Large intestine (tissue), 3 donors: Measurements from ENCODE around the gene HMCN2. TPM values are rescaled to one million over a fixed set of nuclear protein-coding genes. Genes with fewer than 3 reads are reported as not detected.
A peak's percentile ranks its signal among the peaks of the same experiment; 100 is the strongest.

Experiments
- DNase-seq, 2 donors: peaks; one replicate each; pipeline versions ENCODE4 v3.0.0 to v3.0.0-alpha.2; 2013
- H3K27ac ChIP-seq: one replicate; pipeline ENCODE4 v1.5.1; 2013; ENCODE audit warnings: low read length
- H3K27me3 ChIP-seq: 2 replicates; pipeline ENCODE4 v1.6.1; 2013; ENCODE audit warnings: low read length; ENCODE audit not compliant: control insufficient read depth, insufficient read depth
- H3K36me3 ChIP-seq: 2 replicates; pipeline ENCODE4 v1.6.1; 2013; ENCODE audit warnings: low read length; ENCODE audit not compliant: control insufficient read depth, insufficient read depth
- H3K4me1 ChIP-seq: one replicate; pipeline ENCODE4 v1.6.1; 2013; ENCODE audit warnings: low read length; ENCODE audit not compliant: control insufficient read depth, insufficient read depth
- H3K4me3 ChIP-seq: one replicate; pipeline ENCODE4 v1.5.1; 2013; ENCODE audit warnings: low read length
- H3K9me3 ChIP-seq: one replicate; pipeline ENCODE4 v1.6.1; 2013; ENCODE audit warnings: mild to moderate bottlenecking, low read depth, low read length, moderate library complexity; ENCODE audit not compliant: control insufficient read depth
- whole genome bisulfite sequencing: methylation state at CpG from one replicate; pipeline ENCODE4 v1.1.5; 2013; ENCODE audit warnings: low lambda C conversion rate; ENCODE audit not compliant: insufficient coverage; 5-methylcytosine and 5-hydroxymethylcytosine counted together
- polyA plus RNA-seq: library from polyadenylated mRNA; unstranded; fragments of 120-200 nt; gene quantifications from one replicate; pipeline ENCODE4 v1.2.1, GENCODE V29; 2013

Gene HMCN2
- polyA plus RNA-seq, 1 donor = 20.0 TPM

- Histone ChIP-seq H3K9me3 (no peaks in the 10 kb centered on the region), H3K36me3 (no peaks in the 10 kb centered on the region), H3K27me3 (peaks cover 3% of the 10 kb centered on the region), H3K4me1 (peaks cover 3% of the 10 kb centered on the region), H3K4me3 (no peak overlapping the region), H3K27ac (no peak overlapping the region)
- no peak for DNase-seq
- WGBS = no CpG with 5 or more reads among the region's 5 CpGs
These were observed 35.2 kb downstream of the HMCN2 start for GRCh38 chr9:130300739-130301138.

DNA sequence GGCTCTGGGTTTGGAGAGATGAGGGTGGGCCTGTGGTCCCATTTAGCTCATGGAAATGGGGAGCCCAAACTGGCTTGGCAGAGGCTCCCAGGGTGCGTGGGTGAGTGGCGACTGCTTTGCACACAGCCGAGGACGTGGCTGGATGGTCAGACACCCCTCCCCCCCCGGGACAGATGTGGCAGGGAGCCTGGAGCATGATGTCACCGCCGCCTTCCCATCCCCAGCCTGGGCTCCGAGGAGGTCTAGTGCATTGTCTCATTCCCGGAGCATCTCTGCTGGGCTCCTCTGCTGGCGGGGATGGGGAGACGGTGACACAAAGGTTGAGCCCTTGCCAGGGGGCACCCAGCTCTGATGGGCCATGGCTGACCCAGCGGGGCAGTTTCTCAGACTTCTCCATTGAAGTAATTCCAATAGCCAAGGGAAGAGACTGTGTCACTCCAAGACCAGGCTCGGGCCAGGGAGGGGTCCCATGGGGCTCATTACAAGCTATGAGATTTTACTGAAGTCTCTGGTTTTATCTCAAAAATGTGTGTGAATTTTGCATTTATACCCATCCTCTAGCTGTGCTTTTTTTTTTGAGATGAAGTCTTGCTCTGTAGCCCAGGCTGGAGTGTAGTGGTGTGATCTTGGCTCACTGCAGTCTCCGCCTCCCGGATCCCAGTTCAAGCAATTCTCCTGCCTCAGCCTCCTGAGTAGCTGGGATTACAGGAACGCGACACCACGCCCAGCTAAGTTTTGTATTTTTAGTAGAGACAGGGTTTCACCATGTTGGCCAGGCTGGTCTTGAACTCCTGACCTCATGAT, 36.1 kb downstream of the HMCN2 start:
- WGBS = no CpG with 5 or more reads among the region's 18 CpGs
- H3K4me1 ChIP-seq = peaks cover 3% of the 10 kb centered on the region
- no peak overlapping the region for H3K4me3 ChIP-seq
- no peaks in the 10 kb centered on the region for H3K36me3 ChIP-seq
- DNase-seq = peak in 1 of 2 donors; percentile 35
- no peaks in the 10 kb centered on the region for H3K9me3 ChIP-seq
- H3K27ac ChIP-seq = no peak overlapping the region
- H3K27me3 ChIP-seq = peaks cover 3% of the 10 kb centered on the region

GRCh38 chr9:130302785-130303612, 37.4 kb downstream of the HMCN2 start:
- DNase-seq = no peak
- no peak overlapping the region for H3K27ac ChIP-seq
- WGBS = no CpG with 5 or more reads among the region's 23 CpGs
- H3K27me3 ChIP-seq = peaks cover 3% of the 10 kb centered on the region
- no peak overlapping the region for H3K4me3 ChIP-seq
- H3K4me1 ChIP-seq = peaks cover 3% of the 10 kb centered on the region
- H3K9me3 ChIP-seq = no peaks in the 10 kb centered on the region
- no peaks in the 10 kb centered on the region for H3K36me3 ChIP-seq

GRCh38 chr9:130303613-130304055, 38.1 kb downstream of the HMCN2 start:
- no CpG with 5 or more reads among the region's 17 CpGs for WGBS
- peaks cover 3% of the 10 kb centered on the region for H3K27me3 ChIP-seq
- H3K4me3 ChIP-seq = no peak overlapping the region
- H3K36me3 ChIP-seq = no peaks in the 10 kb centered on the region
- no peak for DNase-seq
- H3K4me1 ChIP-seq = peaks cover 3% of the 10 kb centered on the region
- no peaks in the 10 kb centered on the region for H3K9me3 ChIP-seq
- H3K27ac ChIP-seq = no peak overlapping the region

GRCh38 chr9:130304116-130304515, 38.6 kb downstream of the HMCN2 start:
- Histone ChIP-seq H3K4me3 (no peak overlapping the region), H3K4me1 (peaks cover 3% of the 10 kb centered on the region), H3K27me3 (peaks cover 3% of the 10 kb centered on the region), H3K36me3 (no peaks in the 10 kb centered on the region), H3K27ac (no peak overlapping the region), H3K9me3 (no peaks in the 10 kb centered on the region)
- WGBS = no CpG with 5 or more reads among the region's 7 CpGs
- DNase-seq = no peak

- DNase-seq = no peak
- H3K27ac ChIP-seq = no peak overlapping the region
- no CpG with 5 or more reads among the region's 19 CpGs for WGBS
- no peak overlapping the region for H3K4me3 ChIP-seq
- H3K9me3 ChIP-seq = no peaks in the 10 kb centered on the region
- H3K4me1 ChIP-seq = peaks cover 3% of the 10 kb centered on the region
- H3K36me3 ChIP-seq = no peaks in the 10 kb centered on the region
- peaks cover 3% of the 10 kb centered on the region for H3K27me3 ChIP-seq
These were observed 39.1 kb downstream of the HMCN2 start for GRCh38 chr9:130304643-130305042.

- Histone ChIP-seq H3K4me1 (peaks cover 3% of the 10 kb centered on the region), H3K27ac (no peak overlapping the region), H3K27me3 (peaks cover 3% of the 10 kb centered on the region), H3K4me3 (no peak overlapping the region), H3K9me3 (no peaks in the 10 kb centered on the region), H3K36me3 (no peaks in the 10 kb centered on the region)
- no CpG with 5 or more reads among the region's 4 CpGs for WGBS
- DNase-seq = no peak
These were observed 39.8 kb downstream of the HMCN2 start for GRCh38 chr9:130305381-130305780.

DNA sequence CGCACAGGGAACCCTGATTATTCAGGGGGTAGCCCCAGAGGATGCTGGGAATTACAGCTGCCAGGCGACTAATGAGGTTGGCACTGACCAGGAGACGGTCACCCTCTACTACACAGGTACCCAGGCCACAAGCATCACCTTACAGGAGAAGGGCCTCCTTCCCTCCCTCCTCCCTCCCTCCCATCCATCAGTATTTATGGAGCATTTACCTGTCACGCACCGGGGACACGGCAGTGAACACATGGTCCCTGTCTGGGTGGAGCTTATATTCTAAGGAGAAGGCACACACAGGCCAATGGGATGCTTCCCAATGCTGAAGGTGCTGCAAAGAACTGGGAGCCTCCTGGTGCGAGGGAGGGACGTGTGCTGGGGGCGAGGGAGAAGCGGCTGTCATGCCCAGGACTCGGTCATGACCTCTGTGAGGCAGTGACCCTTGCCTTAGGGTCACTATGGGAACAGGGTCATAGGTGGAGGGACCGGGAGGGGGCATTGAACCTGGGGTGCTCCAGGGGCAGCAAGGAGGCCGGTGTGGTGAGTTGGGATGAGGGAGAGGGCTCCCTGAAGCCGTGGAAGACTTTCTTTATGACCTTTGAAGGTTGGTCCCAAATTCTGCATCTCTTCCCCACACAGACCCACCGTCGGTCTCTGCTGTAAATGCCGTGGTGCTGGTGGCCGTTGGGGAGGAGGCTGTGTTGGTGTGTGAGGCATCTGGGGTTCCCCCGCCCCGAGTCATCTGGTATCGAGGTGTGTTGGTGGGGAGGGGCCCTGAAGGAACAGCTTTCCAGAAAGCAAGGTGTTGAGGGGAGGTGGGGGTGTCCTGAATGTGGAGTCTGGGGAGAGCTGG, 41.5 kb downstream of the HMCN2 start:
- 60% methylated on average over 1 of the region's 21 CpGs for WGBS
- Histone ChIP-seq H3K27ac (no peak overlapping the region), H3K4me1 (peaks cover 3% of the 10 kb centered on the region), H3K9me3 (no peaks in the 10 kb centered on the region), H3K36me3 (no peaks in the 10 kb centered on the region), H3K4me3 (no peak overlapping the region), H3K27me3 (peaks cover 3% of the 10 kb centered on the region)
- DNase-seq = no peak

GRCh38 chr9:130307667-130307943, 42.0 kb downstream of the HMCN2 start:
- WGBS = 80% methylated on average over 1 of the region's 5 CpGs
- no peak overlapping the region for H3K27ac ChIP-seq
- DNase-seq = no peak

DNA sequence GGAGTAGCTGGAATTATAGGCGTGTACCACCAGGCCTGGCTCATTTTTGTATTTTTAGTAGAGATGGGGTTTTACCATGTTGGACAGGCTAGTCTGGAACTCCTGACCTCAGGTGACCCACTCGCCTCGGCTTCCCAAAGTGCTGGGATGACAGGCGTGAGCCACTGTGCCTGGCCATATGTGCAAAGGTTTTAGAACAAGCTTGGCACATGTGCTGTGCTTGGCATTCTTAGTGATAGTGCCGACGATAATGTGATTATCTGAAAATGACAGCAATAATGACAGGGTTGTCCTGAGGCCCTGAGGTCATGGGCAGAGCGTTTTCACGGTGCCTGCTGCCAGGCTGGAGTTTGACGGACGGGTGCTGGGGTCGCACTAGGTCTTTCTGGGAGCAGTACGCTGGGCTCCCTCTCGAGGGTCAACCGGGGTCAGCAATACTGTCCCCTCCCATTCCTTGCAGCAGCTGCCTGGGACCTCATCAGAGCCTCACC, 42.6 kb downstream of the HMCN2 start:
- H3K27me3 ChIP-seq = peaks cover 3% of the 10 kb centered on the region
- H3K36me3 ChIP-seq = no peaks in the 10 kb centered on the region
- H3K4me3 ChIP-seq = no peak overlapping the region
- H3K4me1 ChIP-seq = peaks cover 3% of the 10 kb centered on the region
- H3K27ac ChIP-seq = no peak overlapping the region
- DNase-seq = no peak
- no peaks in the 10 kb centered on the region for H3K9me3 ChIP-seq
- no CpG with 5 or more reads among the region's 14 CpGs for WGBS

More at GRCh38 chr9:130307667-130307943, 42.0 kb downstream of the HMCN2 start:
- H3K9me3 ChIP-seq = no peaks in the 10 kb centered on the region
- H3K36me3 ChIP-seq = no peaks in the 10 kb centered on the region
- H3K4me3 ChIP-seq = no peak overlapping the region
- peaks cover 3% of the 10 kb centered on the region for H3K27me3 ChIP-seq
- H3K4me1 ChIP-seq = peaks cover 3% of the 10 kb centered on the region
